Motor neuron (in vitro differentiated cells): ENCODE data around the gene TKFC. TPM values are rescaled to one million over a fixed set of nuclear protein-coding genes. Genes with fewer than 3 reads are reported as not detected.

ENCODE experiments used
- ATAC-seq, 8 experiments: fragments of 200-7000 bp; cut with Tn5 transposase; replicated peaks in 6 of 8; 2 replicates each; pipeline ENCODE4 v1.8.0; 2021; ENCODE audit warnings: mild to moderate bottlenecking in 8 of 8, moderate library complexity in 8 of 8
- H3K27ac ChIP-seq, 2 donors: fragments of 250-450 bp; sonication (Bioruptor Pico); 2 replicates each; pipeline ENCODE4 v1.9.0; 2021; ENCODE audit warnings: antibody characterized with exemption in 2 of 2, mild to moderate bottlenecking in 2 of 2, moderate library complexity in 1 of 2
- H3K4me1 ChIP-seq, 2 donors: fragments of 250-450 bp; sonication (Bioruptor Pico); replicated peaks in 1 of 2; 2 replicates each; pipeline ENCODE4 v1.6.1; 2021; ENCODE audit warnings: antibody characterized with exemption in 2 of 2, mild to moderate bottlenecking in 2 of 2, moderate library complexity in 1 of 2
- H3K4me3 ChIP-seq, 5 donors: fragments of 250-450 bp; sonication (Bioruptor Pico); 2 replicates each; pipeline ENCODE4 v1.9.0; 2021; ENCODE audit warnings: antibody characterized with exemption in 5 of 5, mild to moderate bottlenecking in 5 of 5, moderate library complexity in 4 of 5
- WGBS, 10 experiments: fragments of 450-650 bp; shearing (Covaris generic); methylation state at CpG; one replicate each; pipeline ENCODE4 v1.0.0; 2022; 5-methylcytosine and 5-hydroxymethylcytosine counted together
- in situ Hi-C, 9 experiments: fragments of 400-800 bp; cut with MboI; loops; one replicate each; pipeline ENCODE4 v1.15.0; 2021; ENCODE audit warnings: low sequenced_read_pairs in 9 of 9, low pct_unique_long_range_greater_than_20kb in 2 of 9; ENCODE audit not compliant: unreplicated experiment in 9 of 9
- total RNA-seq, 8 experiments: library from RNA; unstranded; fragments of 300-600 nt; gene quantifications; 2 replicates each; pipeline versions ENCODE4 v1.2.3 to v1.2.4, GENCODE V29; 2022

TKFC gene
- total RNA-seq, 8 experiments from 2014 or later: 11.1 to 84.6 (median 20.1) TPM

- WGBS, 10 experiments: 0 to 20% (median 7%) methylated on average over 1 to 8 of the region's 15 CpGs; no CpG with 5 or more reads in 1 of the 10 experiments
- no peaks in the 10 kb centered on the region for H3K4me1 ChIP-seq
- ATAC-seq: peak; percentile 26 to 65 (median 54)
- in situ Hi-C loops: no loop called here
- no peak overlapping the region for H3K27ac ChIP-seq
- H3K4me3 ChIP-seq: peak overlapping the region; percentile 46 to 59 (median 54)
Observed at GRCh38 chr11:61392981-61393595, 60.1 kb downstream of the TKFC start.

Other genes with a start within 250 kb of the TKFC start
- 1 to 10 TPM in 1 of 8 experiments, under 1 TPM in 6, not detected in 1; 0.05 to 1.1 (median 0.13) TPM for gene CD5, start 230.7 kb upstream of the TKFC start, total RNA-seq
- gene VPS37C, start 171.8 kb upstream of the TKFC start, total RNA-seq: 10 to 100 TPM in 5 of 8 experiments, 1 to 10 TPM in 3; 6.8 to 13.9 (median 11.0) TPM
- gene PGA3, start 129.7 kb upstream of the TKFC start, total RNA-seq: 1 to 10 TPM in 4 of 8 experiments, under 1 TPM in 2, not detected in 2; 0.49 to 4.5 (median 1.4) TPM
- 1 to 10 TPM in 1 of 8 experiments, under 1 TPM in 6, not detected in 1; 0.11 to 1.5 (median 0.35) TPM for gene PGA4, start 110.9 kb upstream of the TKFC start, total RNA-seq
- gene PGA5, start 92.1 kb upstream of the TKFC start, total RNA-seq: 1 to 10 TPM in 1 of 8 experiments, under 1 TPM in 3, not detected in 4; 0.22 to 1.1 (median 0.93) TPM
- 1 to 10 TPM; 2.1 to 7.2 (median 3.6) TPM for gene VWCE, start 37.9 kb upstream of the TKFC start, total RNA-seq
- gene DDB1, start 123 bp upstream of the TKFC start, total RNA-seq: 100 to 1,000 TPM; 144 to 240 (median 190) TPM
- 10 to 100 TPM in 6 of 8 experiments, 1 to 10 TPM in 2; 8.0 to 56.3 (median 16.8) TPM for gene CYB561A3, start 28.7 kb downstream of the TKFC start, total RNA-seq
- gene TMEM138, start 29.1 kb downstream of the TKFC start, total RNA-seq: 10 to 100 TPM; 22.6 to 61.6 (median 39.0) TPM
- 10 to 100 TPM in 4 of 8 experiments, 1 to 10 TPM in 4; 5.8 to 17.5 (median 9.7) TPM for gene TMEM216, start 59.4 kb downstream of the TKFC start, total RNA-seq
- 10 to 100 TPM; 22.9 to 88.3 (median 49.2) TPM for gene CPSF7, start 96.7 kb downstream of the TKFC start, total RNA-seq
- 10 to 100 TPM; 34.3 to 53.9 (median 47.2) TPM for gene SDHAF2, start 96.9 kb downstream of the TKFC start, total RNA-seq
- 10 to 100 TPM in 1 of 8 experiments, 1 to 10 TPM in 4, under 1 TPM in 2, not detected in 1; 0.10 to 10.4 (median 3.4) TPM for gene LRRC10B, start 175.5 kb downstream of the TKFC start, total RNA-seq
- gene SYT7, start 247.8 kb downstream of the TKFC start, total RNA-seq: 10 to 100 TPM in 4 of 8 experiments, 1 to 10 TPM in 2, under 1 TPM in 2; 0.27 to 13.6 (median 9.7) TPM